GM18520 (cell line): ENCODE results near the gene ETFB.

Experiments used
- ATAC-seq: cut with Tn5 transposase; IDR thresholded peaks from one replicate; pipeline ENCODE4 v1.9.1; 2021; ENCODE audit not compliant: unreplicated experiment

The ETFB gene

DNA sequence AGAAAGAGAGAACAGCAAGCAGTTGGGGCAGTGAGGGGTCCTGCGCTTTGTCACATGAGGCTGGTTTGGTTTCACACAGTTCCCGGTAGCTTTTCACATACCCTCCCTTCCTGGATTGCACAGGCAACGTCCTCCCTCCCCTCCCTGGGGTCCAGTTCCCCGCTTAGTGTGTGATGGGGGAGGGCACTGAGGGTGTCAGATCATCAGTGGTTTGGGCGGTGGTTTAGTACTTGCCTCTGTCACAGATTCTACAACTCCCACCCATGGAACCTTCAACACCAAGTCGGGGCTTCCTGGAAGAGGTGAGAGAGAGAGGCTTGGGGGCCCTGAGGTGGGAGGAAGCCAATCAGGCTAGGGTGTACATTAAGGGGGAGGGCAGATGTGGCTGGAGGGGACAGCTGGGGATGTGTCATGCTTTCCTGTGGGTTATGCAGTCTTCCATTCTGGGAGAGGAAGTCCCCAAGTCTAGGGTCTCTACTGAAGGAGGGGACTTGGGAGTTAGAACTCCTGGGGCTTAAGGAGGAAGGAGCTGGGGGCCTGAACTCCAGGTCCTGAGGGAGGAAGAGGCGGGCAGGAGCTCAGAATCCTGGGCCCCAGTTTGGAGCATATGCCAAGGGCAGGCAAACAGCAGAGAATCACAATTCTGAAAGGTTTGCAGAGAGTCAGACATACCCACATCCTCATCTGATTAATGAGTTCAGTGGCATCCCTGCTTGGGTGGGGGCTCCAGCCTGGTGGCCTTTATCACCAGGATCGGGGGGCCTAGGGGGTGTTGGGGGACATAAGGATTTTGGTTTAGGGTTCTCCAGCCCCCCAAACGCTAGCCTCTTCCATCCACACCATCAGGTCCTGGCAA is 6.7 kb upstream of the ETFB start, which contains the start of gene NKG7:
Gene NKG7 (minus strand): TSS at position 6 of the 856 bp plus-strand sequence. CDS start 119 bp downstream, outside the sequence.
- no peak for ATAC-seq

DNA sequence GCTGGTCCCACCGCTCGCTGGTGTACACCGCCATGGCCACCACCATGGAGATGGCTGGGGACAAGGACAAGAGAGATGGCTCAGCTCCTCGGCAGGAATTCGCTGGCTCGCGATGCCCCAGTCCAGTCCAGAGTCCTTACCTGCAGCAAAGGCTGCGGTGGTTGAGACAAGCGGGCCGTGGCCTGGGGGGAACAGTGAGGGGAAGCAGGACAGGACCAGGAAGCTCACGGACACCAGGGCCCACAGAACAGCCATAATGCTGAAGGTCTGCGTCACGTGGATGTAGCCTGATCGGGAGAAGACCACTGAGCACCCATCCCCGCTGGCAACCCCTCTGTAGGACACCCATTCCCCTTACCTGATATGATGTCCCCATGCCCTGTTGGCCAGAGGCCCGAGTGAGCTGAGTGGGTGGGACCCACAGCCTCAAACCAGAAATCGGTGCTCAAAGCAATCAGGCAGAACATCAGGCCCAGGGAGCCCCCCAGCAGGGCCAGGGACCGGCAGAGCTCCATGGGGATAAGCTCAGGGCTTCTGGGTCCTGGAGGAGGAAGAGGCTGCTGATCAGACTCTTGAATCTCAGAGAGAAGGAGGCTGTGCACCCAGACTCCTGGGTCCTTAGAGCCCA is 5.9 kb upstream of the ETFB start:
- ATAC-seq: no peak

DNA sequence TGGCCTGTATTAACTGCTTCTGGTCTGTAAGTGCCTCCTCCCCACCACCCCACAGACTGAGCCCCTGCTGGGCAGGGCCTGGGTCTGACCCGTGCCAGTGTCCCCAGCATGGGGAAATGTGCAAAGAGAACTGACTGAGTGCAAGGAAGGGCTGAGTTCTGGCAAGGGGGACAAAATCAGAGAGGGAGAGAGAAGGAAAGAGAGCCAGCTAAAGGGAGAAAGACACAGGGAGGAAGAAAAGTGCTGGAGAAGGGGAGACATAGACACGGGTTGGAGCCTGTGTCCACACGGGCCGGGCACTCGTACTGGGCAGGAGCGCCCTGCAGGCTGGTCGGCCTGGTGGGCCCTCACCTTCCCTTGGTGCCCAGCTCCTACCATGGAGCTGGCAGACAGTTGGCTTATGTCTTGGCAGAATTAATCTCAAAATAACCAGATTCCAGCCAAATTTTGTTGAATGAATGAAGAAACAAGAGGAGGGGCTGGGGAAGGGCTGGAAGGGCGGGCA is 5.0 kb upstream of the ETFB start:
- ATAC-seq: no peak

DNA sequence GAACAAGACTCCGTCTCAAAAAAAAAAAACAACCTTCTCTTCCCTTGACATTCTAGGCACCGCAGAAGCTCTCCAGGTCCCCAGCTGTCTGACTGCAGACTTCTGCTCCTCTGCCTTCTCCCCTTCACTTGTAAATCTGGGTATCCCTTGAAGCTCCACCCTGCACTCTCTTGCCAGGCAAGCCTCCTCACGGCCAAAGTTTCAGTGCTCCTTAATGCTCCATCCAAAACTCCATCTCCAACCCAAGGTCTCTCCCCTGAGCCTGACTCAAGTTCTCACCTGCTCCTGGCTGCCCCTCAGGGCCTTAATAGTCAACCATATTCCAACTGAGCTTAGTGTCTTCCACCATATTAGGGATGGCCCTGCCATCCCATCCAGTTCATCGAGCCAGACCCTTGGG is 4.0 kb upstream of the ETFB start:
- ATAC-seq: no peak

DNA sequence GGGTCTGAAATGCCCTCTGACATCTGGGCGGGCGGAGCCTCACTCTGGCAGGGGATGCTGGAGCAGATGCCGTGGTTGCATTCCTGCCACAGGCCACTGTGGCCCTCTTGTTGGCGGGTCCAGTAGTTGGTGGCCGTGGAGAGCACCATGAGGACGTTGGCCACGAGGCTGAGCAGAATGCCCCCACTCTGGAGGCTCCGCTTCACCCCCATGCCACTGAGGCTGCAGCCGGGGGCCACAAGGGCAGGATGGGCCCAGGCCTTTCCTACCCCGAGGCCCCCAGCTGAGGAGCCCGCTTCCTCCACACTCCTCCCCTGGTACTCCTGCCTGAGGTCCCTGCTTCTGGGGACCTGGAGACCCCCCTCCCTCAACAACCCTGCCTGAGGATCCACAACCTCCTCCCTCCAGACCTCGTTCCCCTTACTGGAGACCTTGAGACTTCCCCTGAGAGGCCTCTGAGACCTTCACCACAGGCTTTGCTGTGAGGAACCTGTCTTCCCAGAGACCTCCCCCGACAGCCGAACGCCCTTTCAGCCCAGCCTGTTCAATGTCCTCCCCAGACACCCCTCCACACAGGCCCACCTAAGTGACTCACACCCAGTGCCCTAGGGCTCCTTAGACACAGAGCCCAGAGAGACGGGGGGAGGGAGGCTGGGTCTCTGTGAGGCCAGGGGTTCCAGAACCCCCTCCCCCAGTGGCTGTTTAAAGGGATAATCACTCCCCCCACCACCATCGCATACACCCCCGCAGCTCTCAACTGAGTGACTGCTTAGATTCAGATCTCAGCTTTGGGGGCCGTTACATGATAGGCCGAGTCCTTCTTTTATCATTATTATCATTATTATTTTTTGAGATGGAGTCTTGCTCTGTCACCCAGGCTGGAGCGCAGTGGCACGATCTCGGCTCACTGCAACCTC is 2.4 kb upstream of the ETFB start, which contains the start of gene CLDND2:
Gene CLDND2 (minus strand): TSS at position 638 of the 917 bp plus-strand sequence. CDS start 426 bp downstream, at position 212.
- ATAC-seq: no peak

DNA sequence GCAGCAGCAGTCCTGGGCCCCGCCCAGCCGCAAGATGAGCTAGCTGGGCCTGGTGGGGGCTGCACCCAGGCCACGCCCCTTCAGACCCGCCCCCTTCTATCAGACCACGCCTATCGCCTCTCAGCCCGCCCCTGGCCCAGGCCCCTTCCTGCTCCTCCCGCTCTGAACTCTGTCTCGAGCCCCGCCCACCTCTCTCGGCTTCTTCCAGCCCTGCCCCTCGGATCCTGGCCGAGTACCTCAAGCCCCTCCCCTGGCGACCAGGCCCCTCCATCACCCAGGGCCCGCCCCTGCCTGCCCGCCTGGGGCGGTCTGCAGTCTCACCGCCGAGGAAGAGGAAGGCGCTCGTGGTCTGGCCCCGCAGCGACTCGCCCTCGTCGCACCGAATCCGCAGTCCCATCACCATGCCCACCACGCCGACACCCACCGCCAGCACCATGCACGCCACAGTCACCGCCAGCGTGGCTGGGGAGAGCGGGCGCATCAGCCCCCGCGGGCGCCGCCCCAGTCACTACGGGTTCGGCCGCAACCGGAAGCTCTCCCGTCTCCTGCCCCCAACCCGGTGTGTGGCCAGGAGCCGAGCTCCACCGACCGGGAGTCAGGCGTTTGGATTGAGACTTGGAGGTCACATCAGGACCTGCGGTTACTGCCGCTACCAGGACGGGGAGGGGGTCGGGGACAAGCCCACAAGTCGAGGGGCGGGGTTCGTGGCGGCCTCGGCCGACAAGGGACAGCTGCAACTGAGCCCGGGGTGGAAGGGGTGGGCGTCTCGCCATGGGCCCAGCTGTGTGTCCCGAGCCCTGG is 1.6 kb upstream of the ETFB start:
- ATAC-seq: peak; percentile 64

DNA sequence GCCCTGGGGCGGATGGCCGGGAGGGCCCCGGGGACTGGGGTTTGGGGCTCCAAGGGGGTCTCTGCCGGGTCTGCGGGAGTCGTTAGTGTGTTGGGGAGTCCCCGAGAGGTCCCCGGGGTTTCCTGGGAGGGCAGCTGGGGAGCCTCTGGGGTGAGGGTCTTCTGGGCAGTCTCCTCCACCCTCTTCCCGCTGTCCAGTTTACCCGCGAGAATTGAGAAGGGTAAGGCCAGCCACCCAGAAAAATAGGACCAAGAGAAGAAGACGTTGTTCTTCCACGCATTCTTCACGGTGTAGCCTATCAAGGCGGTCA is 1.0 kb upstream of the ETFB start:
- ATAC-seq: no peak

DNA sequence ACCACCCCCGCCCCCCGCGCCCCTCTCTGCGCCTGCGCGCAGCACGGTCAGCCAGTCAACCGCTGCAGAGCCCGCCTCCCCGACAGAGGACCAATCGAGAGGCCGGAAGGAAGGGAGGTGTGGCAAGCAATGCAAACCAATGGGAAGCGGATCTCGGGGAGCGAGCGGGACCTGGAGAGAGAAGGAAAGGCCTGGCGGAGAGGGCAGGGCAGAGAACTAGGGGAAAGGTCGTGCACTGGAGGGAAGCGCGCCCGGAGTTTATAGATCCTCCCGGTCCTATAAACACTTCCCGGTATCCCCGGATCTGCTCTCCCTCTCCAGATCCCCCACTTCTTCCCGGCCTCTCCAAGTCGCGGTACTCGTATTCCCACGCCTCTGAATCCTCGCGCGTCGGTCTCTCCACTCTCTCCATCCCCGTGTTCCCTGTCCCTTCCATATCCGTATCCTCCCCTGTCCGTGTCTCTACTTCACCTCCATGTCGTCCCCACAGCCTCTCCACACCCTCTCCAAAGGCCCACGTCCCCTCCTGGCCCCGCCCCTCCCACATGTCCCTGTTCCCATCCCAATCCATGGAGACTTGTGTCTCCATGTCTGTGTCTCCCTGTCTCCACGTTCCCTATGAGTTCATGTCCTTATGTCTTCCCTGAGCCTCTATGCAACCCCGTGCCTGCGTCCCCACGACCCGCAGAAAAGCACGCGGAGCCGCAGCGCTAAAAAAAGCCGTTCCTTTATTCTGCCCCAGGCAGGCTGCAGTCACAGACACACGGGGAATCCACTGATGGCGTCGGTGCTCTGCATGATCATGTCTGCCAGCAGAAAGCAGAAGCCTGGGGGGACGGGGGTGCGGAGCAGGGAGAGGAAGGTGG is 434 bp upstream of the ETFB start:
- peak; percentile 49 for ATAC-seq

DNA sequence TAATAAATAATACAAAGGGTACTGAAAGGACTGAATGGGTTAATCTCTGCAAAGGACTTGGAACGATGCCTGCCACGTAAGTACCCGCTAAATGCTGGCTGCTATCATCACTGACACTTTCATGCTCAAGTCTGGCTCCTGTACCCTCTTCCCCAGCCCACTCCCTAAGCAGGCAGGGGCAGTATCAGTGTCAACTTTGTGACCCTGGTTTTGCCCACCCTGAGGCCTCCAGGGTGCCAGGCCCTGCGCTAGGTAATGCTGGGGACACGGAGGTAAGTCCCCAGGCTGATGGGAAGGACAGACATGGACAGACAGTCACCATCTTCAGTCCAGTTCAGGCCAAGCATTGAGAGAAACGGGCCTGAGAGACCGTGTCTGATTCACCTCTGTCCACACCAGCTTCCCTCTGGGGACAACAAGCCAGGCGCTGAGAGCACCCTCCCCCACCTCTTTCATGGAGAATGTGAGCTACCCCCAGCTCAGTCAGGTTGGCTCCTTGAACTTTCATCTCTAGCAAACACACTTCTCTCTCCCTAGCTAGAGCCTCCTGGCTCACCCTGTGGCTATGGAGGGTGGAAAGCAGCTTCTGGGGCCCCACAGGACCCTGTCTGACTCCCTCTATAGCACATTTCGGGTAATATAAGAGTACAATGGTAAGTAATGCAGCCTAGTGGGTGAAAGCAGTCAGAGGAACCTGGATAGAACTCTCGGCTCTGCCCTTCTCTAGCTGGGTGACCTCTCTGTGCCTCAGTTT is 800 bp downstream of the ETFB start:
- no peak for ATAC-seq

DNA sequence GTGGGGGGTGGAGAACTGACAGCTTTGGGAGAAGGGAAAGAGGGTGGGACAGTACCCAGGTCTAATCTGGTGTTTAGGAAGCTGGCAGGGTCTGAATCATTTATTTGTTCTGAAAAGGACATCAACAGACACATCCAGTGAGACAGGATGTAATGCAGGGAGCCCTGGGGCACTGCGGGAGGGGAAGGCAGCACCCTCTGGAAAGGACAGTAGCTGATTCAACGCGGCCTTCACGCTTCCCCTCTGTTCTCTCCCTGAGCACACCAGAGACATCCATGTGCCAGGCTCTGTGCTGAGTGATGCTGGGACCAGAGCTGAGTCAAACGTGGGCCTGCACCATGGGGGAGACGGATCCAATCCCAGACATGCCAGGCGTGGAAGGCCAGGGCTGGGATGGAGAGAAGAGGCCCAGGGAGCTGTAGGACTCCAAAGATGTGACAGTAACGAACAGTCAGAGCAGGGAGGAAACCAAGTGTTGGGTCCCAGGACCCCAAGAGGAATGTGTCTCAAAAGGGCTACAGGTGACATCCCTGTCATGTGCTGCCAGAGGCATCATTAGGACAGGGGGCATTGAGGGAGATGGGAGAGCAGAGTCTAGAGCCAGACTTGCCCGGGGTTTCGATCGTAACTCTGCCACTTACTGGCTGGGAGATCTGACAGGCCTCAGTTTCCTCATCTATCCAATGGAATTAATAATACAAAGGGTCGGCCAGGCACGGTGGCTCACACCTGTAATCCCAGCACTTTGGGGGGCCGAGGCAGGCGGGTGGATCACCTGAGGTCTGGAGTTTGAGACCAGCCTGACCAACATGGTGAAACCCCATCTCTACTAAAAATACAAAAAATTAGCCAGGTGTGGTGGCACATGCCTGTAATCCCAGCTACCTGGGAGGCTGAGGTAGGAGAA is 1.7 kb downstream of the ETFB start:
- no peak for ATAC-seq

DNA sequence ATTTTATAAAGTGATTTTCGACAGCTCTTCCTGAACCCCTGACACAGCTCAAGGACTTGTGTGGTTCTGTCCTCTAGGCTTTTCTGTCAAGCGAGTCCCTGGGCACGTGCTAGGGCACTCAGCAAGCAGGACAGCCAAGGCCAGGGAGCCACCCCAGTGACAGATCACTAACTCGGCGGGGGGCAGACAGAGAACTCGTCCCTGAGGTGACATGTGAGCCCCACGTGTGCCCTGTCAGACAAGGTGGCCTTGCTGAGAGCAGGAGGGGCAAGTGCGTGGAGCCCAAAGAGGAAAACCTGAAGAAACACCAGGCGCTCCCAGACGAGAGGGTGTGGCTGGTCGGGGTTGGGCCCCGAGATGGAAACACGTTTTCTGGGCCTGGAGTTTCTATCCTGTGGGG is 4.9 kb downstream of the ETFB start:
- no peak for ATAC-seq

DNA sequence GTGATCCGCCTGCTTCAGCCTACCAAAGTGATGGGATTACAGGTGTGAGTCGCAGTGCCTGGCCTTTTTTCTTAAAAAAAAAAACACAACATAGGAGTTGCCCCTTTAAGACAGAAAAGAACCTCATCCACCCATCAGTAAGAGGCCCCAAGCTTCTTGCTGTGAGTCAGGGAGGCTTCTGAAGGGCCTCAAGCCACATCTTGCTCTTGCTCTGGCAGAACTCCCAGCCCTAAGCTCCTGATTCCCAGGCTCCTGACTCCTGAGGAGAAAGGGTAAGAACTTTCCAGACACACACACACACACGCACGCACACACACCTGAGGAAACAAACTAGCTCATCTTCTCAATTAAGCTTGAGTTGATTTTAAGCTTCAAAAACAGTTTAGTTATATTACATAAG is 6.9 kb downstream of the ETFB start:
- no peak for ATAC-seq

DNA sequence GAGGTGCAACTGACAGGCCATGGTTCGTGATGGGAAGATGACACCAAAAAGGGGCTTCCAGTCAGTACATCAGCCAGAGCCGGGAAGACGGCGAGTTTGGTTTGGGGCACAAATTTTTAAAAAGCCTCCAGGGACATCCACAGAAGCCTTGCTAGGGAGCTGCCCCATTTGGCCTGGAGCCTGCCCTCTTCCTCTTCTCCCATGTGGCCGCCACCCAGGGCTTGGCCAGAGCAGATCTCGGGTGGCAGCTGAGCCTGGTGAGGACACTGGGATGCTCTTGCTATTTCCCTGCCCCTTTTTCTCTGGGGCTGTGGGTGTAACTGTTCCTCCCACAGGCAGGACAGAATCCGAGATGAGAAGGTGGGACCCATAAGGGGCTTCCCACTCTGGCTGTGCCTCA is 8.2 kb downstream of the ETFB start:
- no peak for ATAC-seq

DNA sequence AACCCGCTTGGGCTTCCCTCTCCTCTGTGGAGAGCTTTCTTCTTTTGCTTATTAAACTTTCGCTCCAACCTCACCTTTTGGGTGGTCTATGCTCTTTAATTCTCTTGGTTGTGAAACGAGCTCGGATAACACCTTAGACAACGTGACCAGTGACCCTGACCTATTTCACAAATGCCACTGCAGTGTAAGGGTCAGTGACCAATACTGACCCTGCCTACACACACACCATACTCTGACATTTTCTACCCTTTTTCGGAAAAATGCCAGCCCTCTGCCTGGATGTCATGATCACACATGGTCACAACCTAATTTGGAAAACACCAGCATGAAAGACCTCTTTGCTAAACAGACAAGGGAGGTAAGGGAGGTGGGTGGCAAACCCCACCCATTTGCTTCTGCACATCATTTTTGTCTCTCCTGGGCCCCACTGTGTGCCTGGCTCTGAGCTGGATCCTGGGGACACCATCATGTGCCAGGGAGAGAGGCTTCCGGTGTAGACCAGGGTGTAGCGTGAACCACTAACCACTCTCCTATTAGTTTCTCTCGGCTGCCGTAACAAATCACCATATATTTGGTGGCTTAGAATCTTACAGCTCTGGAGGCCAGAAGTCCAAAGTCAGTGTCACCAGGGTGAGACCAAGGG is 9.9 kb downstream of the ETFB start:
- no peak for ATAC-seq

DNA sequence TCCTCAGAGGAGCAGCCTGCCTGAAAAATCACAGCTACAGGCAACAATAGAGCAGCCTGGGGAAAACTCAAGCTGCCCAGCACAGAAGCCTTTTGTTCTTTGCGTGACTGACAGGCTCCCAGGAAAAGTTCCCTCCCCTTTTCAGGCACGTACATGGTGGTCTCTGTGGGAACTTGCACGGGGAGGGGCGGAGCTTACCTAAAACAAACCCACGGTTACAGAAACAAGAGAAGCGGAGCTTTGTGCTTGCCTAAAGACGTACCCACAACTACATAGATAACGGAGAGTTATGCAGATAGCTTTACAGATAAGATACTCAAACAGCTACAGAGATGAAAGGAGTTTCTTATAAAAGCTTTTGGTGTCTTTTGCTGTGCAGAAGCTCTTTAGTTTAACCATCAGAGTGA is 11.4 kb downstream of the ETFB start:
- no peak for ATAC-seq

DNA sequence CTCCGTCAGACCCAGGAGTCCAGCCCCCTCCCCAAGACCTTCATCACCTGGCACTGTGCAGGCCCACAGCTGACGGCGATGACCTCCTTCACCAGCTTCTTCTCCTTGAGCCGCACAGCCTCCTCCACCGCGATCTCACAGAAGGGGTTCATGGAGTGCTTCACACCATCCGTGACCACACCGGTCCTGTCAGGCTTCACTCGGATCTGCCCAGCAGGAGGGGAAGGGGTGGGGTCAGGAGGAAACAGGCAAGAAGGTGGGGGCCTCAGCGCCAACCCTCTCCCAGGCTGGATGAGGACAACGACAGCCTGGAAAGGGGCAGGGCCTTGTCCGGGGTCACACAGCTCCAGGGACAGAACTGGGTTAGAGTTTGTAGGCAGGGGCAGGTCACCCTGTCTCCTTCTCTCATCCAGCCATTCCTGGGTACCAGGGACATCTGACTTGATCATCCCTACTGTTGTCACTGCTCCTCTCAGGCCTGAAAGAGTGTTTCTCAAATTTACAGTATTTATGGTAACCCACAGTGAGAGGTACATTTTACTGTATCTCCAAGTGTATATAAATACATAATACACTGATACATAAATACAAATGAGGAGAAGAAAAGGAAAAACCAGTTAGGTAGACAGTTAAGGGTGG is 12.0 kb downstream of the ETFB start:
- ATAC-seq: no peak
